Activated CD4-positive, alpha-beta memory T cell treated with anti-CD3 and anti-CD28 coated beads, Interleukin-2, amount 10 ng/mL, durations not matched to agents 7 days and 5 days (primary cell): Measurements from ENCODE around the gene AZU1. TPM values are rescaled to one million over a fixed set of nuclear protein-coding genes. Genes with fewer than 3 reads are reported as not detected.

ENCODE experiments used
- CTCF ChIA-PET: fragments of 350-600 bp; sonication (Branson Sonifier 250); formaldehyde crosslinking; loops from one replicate; lab custom pipeline; 2021; ENCODE audit warnings: antibody characterized with exemption, inconsistent platforms; lab: Charles Lee
- POLR2A ChIA-PET: fragments of 350-600 bp; sonication (Branson Sonifier 250); formaldehyde crosslinking; loops from one replicate; lab custom pipeline; 2021; ENCODE audit warnings: antibody characterized with exemption; lab: Charles Lee
- DNase-seq: peaks from one replicate; pipeline ENCODE4 v3.0.0-alpha.2; 2020
- H3K27ac Mint-ChIP-seq: one replicate; pipeline ENCODE4 v1.8.0; 2021; ENCODE audit warnings: mild to moderate bottlenecking, mixed read lengths
- H3K27me3 Mint-ChIP-seq: one replicate; pipeline ENCODE4 v1.8.0; 2021; ENCODE audit warnings: mixed read lengths
- H3K36me3 Mint-ChIP-seq: one replicate; pipeline ENCODE4 v1.8.0; 2021; ENCODE audit warnings: low read depth, mixed read lengths
- H3K4me1 Mint-ChIP-seq: one replicate; pipeline ENCODE4 v1.8.0; 2021; ENCODE audit warnings: mixed read lengths
- H3K4me3 Mint-ChIP-seq: one replicate; pipeline ENCODE4 v1.8.0; 2021; ENCODE audit warnings: mild to moderate bottlenecking, mixed read lengths
- H3K9me3 Mint-ChIP-seq: one replicate; pipeline ENCODE4 v1.8.0; 2021; ENCODE audit warnings: mixed read lengths
- total RNA-seq, 2 experiments: library from RNA; stranded (reverse); gene quantifications; one replicate each; pipeline ENCODE4 v1.2.3, GENCODE V29; 2021

The AZU1 gene, protein sequence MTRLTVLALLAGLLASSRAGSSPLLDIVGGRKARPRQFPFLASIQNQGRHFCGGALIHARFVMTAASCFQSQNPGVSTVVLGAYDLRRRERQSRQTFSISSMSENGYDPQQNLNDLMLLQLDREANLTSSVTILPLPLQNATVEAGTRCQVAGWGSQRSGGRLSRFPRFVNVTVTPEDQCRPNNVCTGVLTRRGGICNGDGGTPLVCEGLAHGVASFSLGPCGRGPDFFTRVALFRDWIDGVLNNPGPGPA
- total RNA-seq: not detected

DNA sequence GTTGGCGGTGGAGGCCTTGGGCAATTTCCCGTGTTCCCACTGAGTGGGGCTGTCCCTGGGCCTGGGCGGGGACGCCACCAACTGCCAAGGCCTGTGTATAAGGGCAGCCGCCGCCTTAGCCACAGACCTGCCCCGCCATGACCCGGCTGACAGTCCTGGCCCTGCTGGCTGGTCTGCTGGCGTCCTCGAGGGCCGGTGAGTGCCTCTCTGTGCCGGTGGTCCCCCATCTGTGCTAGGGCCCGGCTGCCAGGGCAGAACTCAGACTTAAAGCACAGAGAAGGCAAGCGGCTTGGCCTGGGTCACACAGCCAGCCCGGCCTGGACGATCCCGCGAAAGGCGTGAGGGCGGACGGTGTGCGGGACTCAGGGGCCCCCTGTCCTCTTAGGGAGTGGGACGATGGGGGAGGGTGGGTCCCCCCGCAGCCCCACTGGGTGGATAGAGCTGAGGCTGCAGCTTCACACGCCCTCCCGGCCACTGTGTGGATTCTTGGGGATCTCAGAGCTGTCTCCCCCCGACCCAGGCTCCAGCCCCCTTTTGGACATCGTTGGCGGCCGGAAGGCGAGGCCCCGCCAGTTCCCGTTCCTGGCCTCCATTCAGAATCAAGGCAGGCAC, at the start of gene AZU1:
Gene AZU1, plus strand, starts transcription at position 128 of the 612 bp plus-strand sequence. Its CDS starts 10 bp downstream, at position 138.
- Mint-ChIP-seq H3K27ac (no peak within 1 kb of the TSS), H3K9me3 (no peaks in the 10 kb centered on the region), H3K4me1 (no peaks in the 10 kb centered on the region), H3K4me3 (no peak within 1 kb of the TSS), H3K27me3 (peaks cover 11% of the 10 kb centered on the region), H3K36me3 (no peaks in the 10 kb centered on the region)
- POLR2A ChIA-PET: no interaction called here
- no peak for DNase-seq
- CTCF ChIA-PET: interaction anchor here (0.6 kb wide), 1 partner anchor 170 kb away, joined by 4 read pairs; no protein-coding TSS in a partner anchor

DNA sequence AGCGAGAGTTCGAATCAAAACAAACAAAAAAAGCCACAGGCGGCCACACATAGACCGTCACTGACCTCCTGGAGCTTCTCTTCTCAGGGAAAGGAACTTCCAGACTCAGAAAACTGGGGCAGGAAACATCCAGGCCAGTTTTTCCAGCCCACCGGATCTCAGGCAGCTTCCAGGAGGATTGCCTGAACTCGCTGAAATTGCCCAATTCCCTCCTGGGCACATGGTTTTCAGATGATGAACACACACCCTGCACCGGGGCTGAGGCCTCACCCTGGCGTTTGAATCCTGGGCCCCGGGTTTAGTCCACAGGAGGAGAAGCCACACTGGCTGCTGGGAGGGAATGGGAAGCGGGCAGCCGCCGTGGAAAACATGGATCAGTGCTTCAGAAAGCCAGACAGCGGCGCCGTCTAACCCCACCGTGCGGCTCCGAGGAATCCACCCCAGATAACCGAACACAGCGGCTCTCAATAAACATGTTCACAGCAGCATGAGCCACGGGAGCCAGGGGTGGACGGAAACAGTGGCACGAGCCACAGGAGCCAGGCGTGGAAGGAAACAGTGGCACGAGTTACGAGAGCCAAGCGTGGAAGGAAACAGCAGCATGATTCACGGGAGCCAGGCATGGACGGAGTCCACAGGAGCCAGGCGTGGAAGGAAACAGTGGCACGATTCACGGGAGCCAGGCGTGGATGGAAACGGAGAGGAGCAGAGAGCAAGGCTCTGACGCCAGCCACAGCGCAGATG, 48.6 kb upstream of the AZU1 start:
- Mint-ChIP-seq H3K9me3 (no peaks in the 10 kb centered on the region), H3K4me3 (no peak overlapping the region), H3K27me3 (no peaks in the 10 kb centered on the region), H3K36me3 (no peaks in the 10 kb centered on the region), H3K27ac (no peak overlapping the region), H3K4me1 (no peaks in the 10 kb centered on the region)
- ChIA-PET POLR2A (no interaction called here), CTCF (no interaction called here)
- DNase-seq: no peak

DNA sequence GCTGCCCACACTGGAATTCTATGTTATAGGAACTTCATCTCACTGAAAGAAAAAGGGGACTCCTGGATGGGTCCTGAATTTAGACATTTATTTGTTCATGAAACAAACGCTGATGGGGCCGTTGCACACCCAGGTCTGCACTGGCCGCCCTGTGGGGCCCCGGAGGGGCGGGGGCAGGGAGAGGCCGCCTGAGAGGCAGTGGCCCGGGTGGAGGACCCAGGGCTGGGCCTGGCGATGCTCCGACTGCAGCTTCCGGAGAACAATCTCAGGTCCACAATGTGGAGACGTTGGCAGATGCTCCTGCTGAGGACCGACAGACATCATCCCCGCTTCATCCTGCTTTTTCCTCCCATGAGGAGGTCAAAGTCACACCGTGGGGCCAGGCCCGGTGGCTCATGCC, 46.7 kb upstream of the AZU1 start:
- Mint-ChIP-seq H3K4me1 (no peaks in the 10 kb centered on the region), H3K36me3 (no peaks in the 10 kb centered on the region), H3K4me3 (no peak overlapping the region), H3K9me3 (no peaks in the 10 kb centered on the region), H3K27me3 (no peaks in the 10 kb centered on the region), H3K27ac (no peak overlapping the region)
- no peak for DNase-seq
- CTCF ChIA-PET: no interaction called here
- POLR2A ChIA-PET: no interaction called here

DNA sequence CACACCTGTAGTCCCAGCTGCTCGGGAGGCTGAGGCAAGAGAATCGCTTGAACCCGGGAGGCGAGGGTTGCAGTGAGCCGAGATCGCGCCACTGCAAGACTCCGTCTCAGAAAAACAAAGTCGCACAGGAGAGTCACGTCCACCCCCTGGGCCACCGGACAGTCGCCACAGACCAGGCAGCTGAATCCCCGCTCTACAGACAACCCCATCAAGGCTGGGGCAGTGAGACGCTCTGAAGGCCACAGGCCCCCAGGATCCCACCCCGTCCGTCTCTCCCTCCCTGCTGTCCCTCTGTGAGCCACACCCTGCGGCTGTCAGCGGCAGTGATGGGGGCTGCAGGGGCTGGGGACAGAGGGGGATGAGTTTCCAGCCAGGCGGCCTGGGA, 45.8 kb upstream of the AZU1 start:
- H3K9me3 Mint-ChIP-seq: no peaks in the 10 kb centered on the region

DNA sequence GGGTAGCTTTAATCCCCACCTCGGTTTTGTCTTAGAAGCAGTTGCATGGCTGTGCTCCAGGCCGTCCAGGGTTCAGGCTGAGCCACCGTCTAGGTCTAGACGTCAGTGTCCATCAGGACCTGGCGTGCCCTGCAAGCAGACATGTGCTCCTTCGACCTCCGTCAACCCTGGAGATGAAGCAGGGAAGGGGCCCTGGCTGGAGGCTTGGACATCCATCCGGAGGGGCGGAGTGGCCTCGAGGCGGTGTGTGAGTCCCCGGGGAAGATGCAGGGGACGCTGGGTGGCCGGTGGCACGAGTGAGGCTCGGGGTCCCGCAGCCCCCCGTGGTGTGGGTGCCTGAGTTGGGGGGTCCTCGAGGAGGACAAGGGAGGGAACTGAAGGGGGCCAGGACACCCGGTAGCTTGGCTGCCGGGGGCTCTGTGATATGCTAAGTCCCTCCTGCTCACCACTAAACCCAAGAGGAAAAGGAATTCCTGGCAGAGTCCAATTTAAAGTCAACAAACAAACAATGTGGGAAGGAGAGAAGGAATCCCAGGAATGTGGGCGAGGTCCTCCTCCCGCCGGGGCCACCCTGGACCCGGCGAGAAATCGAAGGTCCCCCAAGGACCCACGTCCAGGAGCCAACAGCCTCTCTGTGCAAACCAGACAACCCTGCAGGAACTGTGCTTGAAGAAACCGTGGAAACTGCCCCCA, 45.3 kb upstream of the AZU1 start:
- CTCF ChIA-PET: no interaction called here
- Mint-ChIP-seq H3K27me3 (no peaks in the 10 kb centered on the region), H3K4me1 (no peaks in the 10 kb centered on the region), H3K27ac (no peak overlapping the region), H3K9me3 (no peaks in the 10 kb centered on the region), H3K36me3 (no peaks in the 10 kb centered on the region), H3K4me3 (no peak overlapping the region)
- POLR2A ChIA-PET: no interaction called here
- no peak for DNase-seq

More for the DNA sequence above, 45.8 kb upstream of the AZU1 start:
- DNase-seq: no peak
- Mint-ChIP-seq H3K4me3 (no peak overlapping the region), H3K36me3 (no peaks in the 10 kb centered on the region), H3K4me1 (no peaks in the 10 kb centered on the region), H3K27me3 (no peaks in the 10 kb centered on the region), H3K27ac (no peak overlapping the region)
- POLR2A ChIA-PET: no interaction called here
- CTCF ChIA-PET: no interaction called here

DNA sequence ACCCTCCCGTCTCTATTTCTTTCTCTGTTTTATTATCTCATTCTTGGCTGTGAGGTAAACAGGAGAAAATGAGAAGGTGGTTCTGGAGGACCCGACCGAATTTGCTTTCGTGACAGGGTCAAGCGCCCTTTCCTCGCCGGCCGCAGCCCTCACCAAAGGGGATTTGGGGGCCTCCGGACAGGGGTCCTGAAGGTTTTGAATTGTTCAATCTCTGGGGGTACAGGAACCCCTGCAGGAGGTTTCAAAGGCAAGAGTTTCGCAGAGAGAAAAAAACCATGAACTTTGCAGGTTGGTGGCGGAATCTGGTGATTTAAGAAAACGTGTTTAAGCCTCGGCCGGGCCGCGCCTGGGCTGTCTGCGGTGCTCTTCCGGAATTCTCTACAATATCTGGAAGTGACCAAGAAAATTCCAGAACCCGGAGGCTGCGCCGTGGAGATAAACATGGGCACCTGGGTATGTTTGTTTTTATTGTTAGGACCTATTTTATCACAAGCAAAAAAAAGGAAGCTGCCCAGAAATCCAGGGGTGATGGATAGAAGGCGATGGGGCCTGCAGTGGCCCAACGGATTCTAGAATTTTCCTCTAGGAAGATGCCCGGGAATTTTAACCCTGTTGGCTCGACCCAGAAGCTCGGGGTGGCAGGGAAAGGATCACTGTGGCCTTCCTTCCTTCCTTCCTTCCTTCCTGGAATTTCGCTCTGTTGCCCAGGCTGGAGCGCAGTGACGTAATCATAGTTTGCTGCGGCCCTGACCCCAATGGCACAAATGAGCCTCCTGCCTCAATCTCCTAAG, 44.6 kb upstream of the AZU1 start:
- no peak overlapping the region for H3K4me3 Mint-ChIP-seq
- no peak for DNase-seq
- H3K27me3 Mint-ChIP-seq: no peaks in the 10 kb centered on the region
- no peak overlapping the region for H3K27ac Mint-ChIP-seq
- H3K9me3 Mint-ChIP-seq: no peaks in the 10 kb centered on the region
- CTCF ChIA-PET: no interaction called here
- POLR2A ChIA-PET: no interaction called here
- no peaks in the 10 kb centered on the region for H3K36me3 Mint-ChIP-seq
- H3K4me1 Mint-ChIP-seq: no peaks in the 10 kb centered on the region

DNA sequence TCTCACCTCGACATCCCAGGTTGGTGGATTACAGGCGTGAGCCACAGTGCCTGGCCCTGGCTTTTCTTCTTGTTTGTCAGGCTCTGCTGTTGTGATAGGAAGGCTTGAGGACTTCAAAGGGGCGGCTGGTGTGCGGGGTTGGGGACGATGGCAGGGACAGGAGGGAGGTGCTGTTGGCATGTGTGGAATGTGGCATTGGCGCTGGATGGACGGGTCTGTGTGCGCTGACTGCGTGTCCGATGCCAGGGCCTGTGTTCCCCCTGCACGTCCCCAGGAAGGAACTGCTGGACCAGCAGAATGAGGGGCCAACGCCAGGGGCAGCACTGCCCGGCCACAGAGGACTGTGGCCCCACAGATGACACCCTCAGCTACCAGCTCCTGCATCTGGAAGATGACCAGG, 43.1 kb upstream of the AZU1 start:
- DNase-seq: no peak
- no peak overlapping the region for H3K27ac Mint-ChIP-seq
- no peaks in the 10 kb centered on the region for H3K27me3 Mint-ChIP-seq
- ChIA-PET CTCF (interaction anchor here (1.3 kb wide), 1 partner anchor 274 kb away, joined by 3 read pairs; no protein-coding TSS in a partner anchor), POLR2A (no interaction called here)
- H3K9me3 Mint-ChIP-seq: no peaks in the 10 kb centered on the region
- no peak overlapping the region for H3K4me3 Mint-ChIP-seq
- H3K4me1 Mint-ChIP-seq: peaks cover 1% of the 10 kb centered on the region
- no peaks in the 10 kb centered on the region for H3K36me3 Mint-ChIP-seq

DNA sequence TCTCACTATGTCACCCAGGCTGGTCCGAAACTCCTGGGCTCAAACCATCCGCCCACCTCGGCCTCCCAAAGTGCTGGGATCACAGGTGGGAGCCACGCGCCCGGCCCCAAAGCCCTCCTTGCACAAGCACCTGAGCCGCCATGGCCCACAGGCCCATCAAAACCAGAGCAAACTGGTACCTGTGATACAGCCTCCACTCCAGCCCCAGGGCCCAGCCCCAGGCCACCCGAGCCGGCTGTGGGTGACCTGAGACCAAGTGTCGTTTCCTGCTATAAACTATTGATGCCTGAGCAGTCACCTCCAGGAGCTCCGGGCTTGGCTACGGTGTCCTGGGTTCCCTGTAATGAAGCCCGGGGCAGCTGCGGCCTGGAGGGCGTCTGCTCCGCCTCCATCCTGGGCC, 40.1 kb upstream of the AZU1 start:
- H3K27ac Mint-ChIP-seq: no peak overlapping the region
- CTCF ChIA-PET: no interaction called here
- H3K27me3 Mint-ChIP-seq: no peaks in the 10 kb centered on the region
- no peaks in the 10 kb centered on the region for H3K36me3 Mint-ChIP-seq
- H3K4me1 Mint-ChIP-seq: peaks cover 1% of the 10 kb centered on the region
- no peak overlapping the region for H3K4me3 Mint-ChIP-seq
- DNase-seq: no peak
- H3K9me3 Mint-ChIP-seq: no peaks in the 10 kb centered on the region
- POLR2A ChIA-PET: no interaction called here

DNA sequence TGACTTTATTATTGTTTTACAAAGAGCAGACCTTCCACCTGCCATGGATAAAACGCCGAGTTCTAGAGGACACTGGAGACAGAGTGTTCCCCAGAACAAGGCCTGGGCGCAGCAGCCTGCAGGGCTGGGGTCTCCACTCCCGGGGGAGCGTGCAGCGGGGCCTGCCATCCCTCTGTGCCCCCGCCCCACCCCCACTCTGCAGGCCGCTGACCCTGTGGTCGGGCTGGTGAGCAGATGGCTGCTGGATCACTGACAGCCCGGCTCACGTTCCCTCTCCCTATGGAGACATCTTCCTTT, 39.0 kb upstream of the AZU1 start:
- no peak overlapping the region for H3K4me3 Mint-ChIP-seq
- H3K36me3 Mint-ChIP-seq: no peaks in the 10 kb centered on the region
- peaks cover 1% of the 10 kb centered on the region for H3K4me1 Mint-ChIP-seq
- DNase-seq: no peak
- H3K27me3 Mint-ChIP-seq: no peaks in the 10 kb centered on the region
- no peak overlapping the region for H3K27ac Mint-ChIP-seq
- ChIA-PET CTCF (no interaction called here), POLR2A (no interaction called here)
- H3K9me3 Mint-ChIP-seq: no peaks in the 10 kb centered on the region

DNA sequence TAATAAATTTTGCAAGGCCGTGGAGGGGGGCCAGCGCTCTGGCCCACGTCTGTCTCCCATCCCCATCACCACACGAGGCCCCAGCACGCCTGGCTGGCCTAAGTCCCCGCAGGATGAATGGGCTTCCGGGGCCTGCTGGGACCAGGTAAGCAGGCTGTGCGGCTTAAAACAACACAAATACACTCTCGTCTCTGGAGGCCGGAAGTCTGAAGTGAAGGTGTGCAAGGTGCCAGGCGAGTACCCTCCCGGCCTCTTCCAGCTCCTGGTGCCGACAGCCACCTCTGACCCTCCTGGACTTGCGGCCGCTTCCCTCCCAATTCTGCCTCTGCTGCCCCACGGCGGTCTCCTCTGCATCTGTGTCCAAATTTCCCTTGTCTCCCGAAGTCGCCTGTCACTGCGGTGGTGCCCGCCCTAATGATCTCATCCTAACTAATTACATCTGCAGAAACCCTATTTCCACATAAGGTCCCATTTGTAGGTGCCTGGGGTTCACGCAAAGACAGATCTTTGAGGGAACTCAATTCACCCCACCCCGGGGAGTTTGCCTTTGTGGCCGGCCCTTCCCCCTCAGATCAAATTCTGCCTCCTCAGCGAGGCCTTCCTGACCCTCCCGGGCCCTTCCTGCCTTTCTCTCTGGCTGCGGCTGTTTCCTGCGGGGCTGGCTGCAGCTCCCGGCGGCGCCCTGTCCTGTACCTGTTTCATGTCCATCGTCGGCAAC, 38.5 kb upstream of the AZU1 start:
- H3K27ac Mint-ChIP-seq: no peak overlapping the region
- H3K4me3 Mint-ChIP-seq: no peak overlapping the region
- POLR2A ChIA-PET: no interaction called here
- H3K4me1 Mint-ChIP-seq: peaks cover 1% of the 10 kb centered on the region
- H3K27me3 Mint-ChIP-seq: no peaks in the 10 kb centered on the region
- no peaks in the 10 kb centered on the region for H3K9me3 Mint-ChIP-seq
- H3K36me3 Mint-ChIP-seq: no peaks in the 10 kb centered on the region
- CTCF ChIA-PET: no interaction called here
- DNase-seq: no peak

DNA sequence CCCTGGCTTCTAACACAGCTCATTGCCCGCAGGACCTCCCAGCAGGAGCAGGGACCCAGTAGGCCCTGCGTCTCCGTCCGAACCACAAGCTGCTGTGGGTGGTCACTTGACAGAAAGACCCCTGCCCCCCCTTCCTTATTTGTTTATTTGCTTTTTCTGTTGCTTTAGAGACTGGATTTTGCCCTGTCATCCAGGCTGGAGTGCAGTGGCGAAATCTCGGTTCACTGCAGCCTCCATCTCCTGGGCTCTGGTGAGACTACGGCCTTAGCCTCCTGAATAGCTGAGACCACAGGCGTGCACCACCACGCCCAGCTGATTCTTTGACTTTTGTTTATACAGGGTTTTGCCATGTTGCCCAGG, 38.0 kb upstream of the AZU1 start:
- CTCF ChIA-PET: no interaction called here
- Mint-ChIP-seq H3K4me3 (no peak overlapping the region), H3K27ac (no peak overlapping the region), H3K4me1 (peaks cover 1% of the 10 kb centered on the region), H3K27me3 (no peaks in the 10 kb centered on the region), H3K9me3 (no peaks in the 10 kb centered on the region), H3K36me3 (no peaks in the 10 kb centered on the region)
- no peak for DNase-seq
- POLR2A ChIA-PET: no interaction called here

DNA sequence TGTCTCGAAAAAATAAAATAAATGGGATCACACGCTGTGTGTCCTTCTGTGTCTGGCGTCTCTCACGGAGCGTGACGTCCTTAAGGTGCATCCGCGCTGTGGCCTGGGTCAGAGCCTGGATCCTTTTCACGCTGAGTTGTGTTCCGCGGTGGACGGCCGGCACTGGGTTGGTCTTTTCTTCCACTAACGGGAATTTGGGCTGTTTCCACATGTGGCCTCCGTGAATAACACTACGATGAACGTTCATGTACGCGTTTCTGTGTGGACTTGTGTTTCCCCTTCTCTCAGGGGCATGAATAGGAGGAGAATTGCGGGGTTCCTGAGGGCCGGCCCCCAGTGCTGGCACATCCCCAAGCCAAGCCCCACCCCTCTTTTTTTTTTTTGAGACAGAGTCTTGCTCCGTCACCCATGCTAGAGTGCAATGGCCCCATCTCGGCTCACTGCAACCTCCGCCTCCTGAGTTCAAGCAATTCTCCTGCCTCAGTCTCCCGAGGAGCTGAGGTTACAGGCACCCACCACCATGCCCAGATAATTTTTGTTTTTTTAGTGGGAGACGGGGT, 36.5 kb upstream of the AZU1 start:
- H3K4me1 Mint-ChIP-seq: peaks cover 1% of the 10 kb centered on the region
- no peaks in the 10 kb centered on the region for H3K9me3 Mint-ChIP-seq
- H3K27me3 Mint-ChIP-seq: no peaks in the 10 kb centered on the region
- POLR2A ChIA-PET: no interaction called here
- H3K4me3 Mint-ChIP-seq: no peak overlapping the region
- no peak for DNase-seq
- H3K27ac Mint-ChIP-seq: no peak overlapping the region
- CTCF ChIA-PET: no interaction called here
- no peaks in the 10 kb centered on the region for H3K36me3 Mint-ChIP-seq
